ENCODE measurements around the gene GALNT10. TPM values are rescaled to one million over a fixed set of nuclear protein-coding genes. Genes with fewer than 3 reads are reported as not detected.

Gene GALNT10
- total RNA-seq, 4 donors from 2014 or later, result 21.4 to 49.8 (median 44.7) TPM

GRCh38 chr5:154257046-154257445, 66.5 kb downstream of the GALNT10 start:
- Histone ChIP-seq H3K27me3 (no peaks in the 10 kb centered on the region), H3K9me3 (no peaks in the 10 kb centered on the region), H3K27ac (replicated peaks in 1 of 4) (no peak overlapping the region), H3K4me3 (no peak overlapping the region), H3K4me1 (peaks cover 3 to 12% (median 11%) of the 10 kb centered on the region in 4 donors), H3K36me3 (no peaks in the 10 kb centered on the region)
- intact Hi-C loops (cut with DNase I), result no loop called here
- peak; percentile 39 for DNase-seq (ENCODE audit: extremely low spot score)
- TF ChIP-seq EP300 (IDR thresholded peaks at IDR 0.05) (no peak), POLR2AphosphoS5 (IDR thresholded peaks at IDR 0.05) (no peak), POLR2A (IDR thresholded peaks at IDR 0.05; ENCODE audit: low read depth) (no peak), CTCF (IDR thresholded peaks at IDR 0.05) (no peak)
- 90% methylated on average over 2 of the region's 2 CpGs for WGBS

DNA sequence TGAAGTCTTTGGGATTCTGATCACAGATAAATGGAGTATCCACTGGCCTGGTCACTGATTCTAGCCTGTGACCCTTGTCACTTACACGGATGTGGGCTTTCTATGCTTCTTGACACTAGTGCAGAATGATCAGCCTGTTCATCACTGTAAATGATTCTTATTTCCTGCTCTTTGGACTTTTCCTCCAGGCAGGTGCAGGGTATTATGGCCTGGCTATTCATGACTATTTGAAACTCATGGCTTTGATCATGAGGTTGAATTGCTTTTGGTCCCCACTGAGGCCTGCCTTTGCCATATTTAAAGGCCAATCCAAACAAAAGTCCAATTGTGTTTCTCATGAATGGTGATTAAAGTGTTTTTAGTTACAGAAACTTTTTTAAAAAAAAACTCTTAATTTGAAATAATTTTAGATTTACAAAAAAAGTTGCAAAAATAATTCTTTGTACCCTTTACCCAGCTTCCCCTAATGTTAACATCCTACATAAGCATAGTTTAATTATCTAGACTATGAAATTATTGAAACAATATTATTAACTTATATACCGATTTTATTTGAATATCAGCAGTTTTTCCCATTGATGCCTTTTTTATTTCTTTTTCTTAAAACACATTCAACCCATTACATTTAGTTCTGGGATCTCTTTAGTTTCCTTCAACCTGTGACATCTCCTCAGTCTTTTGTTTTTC, 68.1 kb downstream of the GALNT10 start:
- H3K9me3 ChIP-seq, result no peaks in the 10 kb centered on the region
- 90% methylated on average over 2 of the region's 2 CpGs for whole genome bisulfite sequencing
- no peak overlapping the region for H3K4me3 ChIP-seq
- intact Hi-C loops (cut with DNase I), result no loop called here
- no peak for TF ChIP-seq POLR2A (IDR thresholded peaks at IDR 0.05; ENCODE audit: low read depth)
- TF ChIP-seq POLR2AphosphoS5 (IDR thresholded peaks at IDR 0.05), result no peak
- no peak for TF ChIP-seq CTCF (IDR thresholded peaks at IDR 0.05)
- no peak for TF ChIP-seq EP300 (IDR thresholded peaks at IDR 0.05)
- DNase-seq (ENCODE audit: extremely low spot score), result peak; percentile 8
- H3K36me3 ChIP-seq, result no peaks in the 10 kb centered on the region
- no peak overlapping the region for H3K27ac ChIP-seq (replicated peaks in 1 of 4)
- no peaks in the 10 kb centered on the region for H3K27me3 ChIP-seq
- H3K4me1 ChIP-seq, result peaks cover 3 to 15% (median 11%) of the 10 kb centered on the region in 4 donors

DNA sequence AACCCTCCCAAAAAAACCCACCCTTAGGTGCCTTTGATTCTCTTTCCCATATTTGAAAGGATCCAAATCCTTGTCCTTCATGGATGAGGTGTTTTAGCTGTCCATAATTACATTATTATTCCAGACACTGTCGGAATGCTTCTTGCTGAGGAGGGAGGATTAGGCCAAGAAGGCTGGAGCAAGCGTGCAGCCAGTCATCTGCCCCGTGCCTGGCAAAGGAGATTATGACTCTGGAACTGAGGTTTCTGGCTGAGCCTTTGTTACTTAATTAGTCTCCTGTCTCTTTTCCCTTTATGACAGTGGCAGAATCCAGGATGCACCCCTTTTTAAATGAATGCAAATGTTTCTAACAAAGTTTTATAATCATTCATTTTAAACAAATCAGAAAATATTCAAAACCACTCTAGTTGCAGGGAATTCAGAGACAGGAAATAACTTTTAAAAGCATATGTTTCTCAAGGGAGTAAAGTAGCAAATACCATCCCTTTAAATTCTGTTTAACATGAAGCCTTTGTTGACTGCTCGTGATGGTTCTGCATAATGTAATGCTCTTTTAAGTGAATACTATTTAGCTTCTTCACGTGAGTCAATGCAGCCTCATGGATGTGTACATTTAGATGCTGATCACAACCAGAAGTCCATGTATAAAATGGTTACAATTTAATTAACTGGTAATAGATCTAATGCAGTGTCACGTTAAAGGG, 69.8 kb downstream of the GALNT10 start:
- Histone ChIP-seq H3K36me3 (no peaks in the 10 kb centered on the region), H3K4me3 (no peak overlapping the region), H3K27me3 (no peaks in the 10 kb centered on the region), H3K4me1 (peaks cover 10 to 31% (median 20%) of the 10 kb centered on the region in 4 donors), H3K9me3 (no peaks in the 10 kb centered on the region), H3K27ac (replicated peaks in 1 of 4) (no peak overlapping the region)
- TF ChIP-seq CTCF (IDR thresholded peaks at IDR 0.05) (no peak), POLR2AphosphoS5 (IDR thresholded peaks at IDR 0.05) (no peak), POLR2A (IDR thresholded peaks at IDR 0.05; ENCODE audit: low read depth) (no peak), EP300 (IDR thresholded peaks at IDR 0.05) (no peak)
- WGBS, result 35% methylated on average over 6 of the region's 6 CpGs
- intact Hi-C loops (cut with DNase I), result no loop called here
- DNase-seq (ENCODE audit: extremely low spot score), result peak; percentile 42

- TF ChIP-seq POLR2A (IDR thresholded peaks at IDR 0.05; ENCODE audit: low read depth), result no peak
- intact Hi-C loops (cut with DNase I), result no loop called here
- WGBS, result 95% methylated on average over 2 of the region's 2 CpGs
- peaks cover 10 to 32% (median 23%) of the 10 kb centered on the region in 4 donors for H3K4me1 ChIP-seq
- H3K36me3 ChIP-seq, result no peaks in the 10 kb centered on the region
- H3K27me3 ChIP-seq, result no peaks in the 10 kb centered on the region
- H3K4me3 ChIP-seq, result no peak overlapping the region
- no peak overlapping the region for H3K27ac ChIP-seq (replicated peaks in 1 of 4)
- peak; percentile 26 for DNase-seq (ENCODE audit: extremely low spot score)
- H3K9me3 ChIP-seq, result no peaks in the 10 kb centered on the region
Measured at GRCh38 chr5:154262342-154262741, 71.8 kb downstream of the GALNT10 start.

DNA sequence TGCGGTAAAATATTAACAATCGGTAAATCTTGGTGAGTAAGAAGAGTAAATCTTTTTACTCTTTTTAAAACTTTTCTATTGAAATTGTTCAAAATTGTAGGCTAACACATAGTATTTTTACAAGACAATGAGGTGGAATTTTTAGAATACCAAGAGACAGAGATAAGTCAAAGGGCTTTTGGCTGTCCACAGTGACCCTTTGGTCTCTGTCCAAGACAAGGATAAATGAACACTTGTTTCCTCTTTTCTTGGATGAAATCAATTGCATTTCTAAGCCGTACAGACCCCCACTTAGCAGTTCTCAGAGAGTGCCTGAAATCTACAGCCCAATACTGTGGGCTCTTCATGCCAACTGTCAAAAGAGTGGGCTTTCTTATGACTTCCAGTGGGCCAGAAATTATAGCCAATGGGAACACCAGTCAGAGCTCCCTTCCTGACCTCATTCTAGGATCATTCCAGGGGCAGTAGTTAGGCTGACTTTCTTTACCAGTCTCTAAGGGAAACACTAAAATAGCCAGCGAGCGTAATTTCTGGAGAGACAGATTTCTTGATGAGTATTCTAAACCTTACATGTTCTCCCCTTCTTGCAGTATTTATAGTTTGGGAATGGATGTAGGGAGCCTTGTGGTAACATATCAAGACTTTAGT, 74.1 kb downstream of the GALNT10 start:
- no peaks in the 10 kb centered on the region for H3K36me3 ChIP-seq
- 80% methylated on average over 5 of the region's 5 CpGs for WGBS
- H3K27ac ChIP-seq (replicated peaks in 1 of 4), result no peak overlapping the region
- H3K9me3 ChIP-seq, result no peaks in the 10 kb centered on the region
- H3K27me3 ChIP-seq, result no peaks in the 10 kb centered on the region
- no peak overlapping the region for H3K4me3 ChIP-seq
- DNase-seq (ENCODE audit: extremely low spot score), result peak; percentile 74
- intact Hi-C loops (cut with DNase I), result no loop called here
- H3K4me1 ChIP-seq, result peaks cover 10 to 35% (median 33%) of the 10 kb centered on the region in 4 donors
- TF ChIP-seq POLR2A (IDR thresholded peaks at IDR 0.05; ENCODE audit: low read depth) (no peak), POLR2AphosphoS5 (IDR thresholded peaks at IDR 0.05) (no peak), EP300 (IDR thresholded peaks at IDR 0.05) (no peak), CTCF (IDR thresholded peaks at IDR 0.05) (no peak)

All from esophagus muscularis mucosa (tissue), 4 donors.